HepG2 (cell line): ENCODE data around the gene DDX49. TPM values are rescaled to one million over a fixed set of nuclear protein-coding genes. Genes with fewer than 3 reads are reported as not detected.

ENCODE experiments used
- ATAC-seq: fragments of 200-7000 bp; cut with Tn5 transposase; 3 replicates; pipeline ENCODE4 v1.9.1; 2020; ENCODE audit warnings: mild to moderate bottlenecking, moderate library complexity
- BruUV-seq: library from RNA; stranded (reverse); fragments of 400-500 nt; replicated peaks from 2 replicates; lab custom pipeline; 2021; lab: Mats Ljungman, UMichigan
- CTCF ChIA-PET: fragments of 300-600 bp; formaldehyde crosslinking; extraction: SDS; loops from one replicate; lab custom pipeline; 2021; ENCODE audit warnings: low total read pairs, inconsistent platforms, low intra/inter-chr PET ratio; lab: Yijun Ruan, JAX
- POLR2A ChIA-PET: fragments of 350-600 bp; sonication (Branson Sonifier 250); formaldehyde crosslinking; loops from one replicate; lab custom pipeline; 2020; ENCODE audit warnings: antibody characterized with exemption, inconsistent platforms; lab: Yijun Ruan, JAX
- DNase-seq: peaks from one replicate; pipeline ENCODE4 v3.0.0-alpha.2; 2015; ENCODE audit warnings: low spot score
- FAIRE-seq: peaks from 3 replicates; lab custom pipeline; 2011; peaks lifted over from hg19 to GRCh38; lab: Jason Lieb, UNC
- H2AFZ ChIP-seq: one replicate; pipeline ENCODE4 v1.6.1; 2011; ENCODE audit warnings: low read length, inconsistent platforms
- H3K27ac ChIP-seq: fragments of 300-600 bp; 3 replicates; pipeline ENCODE4 v1.8.0; 2011; ENCODE audit warnings: mixed run types, mild to moderate bottlenecking, mixed read lengths, low read length, inconsistent platforms; ENCODE audit not compliant: insufficient read depth; ENCODE audit errors: extremely low read length
- H3K27me3 ChIP-seq, 2 experiments: fragments of 200-600 bp in 1 of 2; 2 replicates in 1 of 2; 3 replicates in 1 of 2; pipeline versions ENCODE4 v1.6.0 to v1.8.0; 2011; ENCODE audit warnings: low read length in 2 of 2, mild to moderate bottlenecking in 2 of 2, moderate library complexity in 2 of 2, inconsistent platforms in 1 of 2; ENCODE audit not compliant: insufficient read depth in 2 of 2, control insufficient read depth in 1 of 2
- H3K36me3 ChIP-seq, 2 experiments: fragments of 200-600 bp in 1 of 2; replicated peaks in 1 of 2; 2 replicates in 1 of 2; 3 replicates in 1 of 2; pipeline versions ENCODE4 v1.5.1 to v1.8.0; 2011; ENCODE audit warnings: low read length in 2 of 2, inconsistent platforms in 1 of 2; ENCODE audit not compliant: insufficient read depth in 2 of 2, control insufficient read depth in 1 of 2
- H3K4me1 ChIP-seq: 2 replicates; pipeline ENCODE4 v1.5.1; 2012; ENCODE audit warnings: low read length, inconsistent platforms; ENCODE audit not compliant: insufficient read depth
- H3K4me2 ChIP-seq: 2 replicates; pipeline ENCODE4 v1.6.0; 2011; ENCODE audit warnings: low read depth, low read length, inconsistent platforms
- H3K4me3 ChIP-seq, 3 experiments: fragments of 200-600 bp in 1 of 3; sonication (generic), shearing (Covaris generic) in 1 of 3; replicated peaks in 1 of 3; 2 replicates each; pipeline ENCODE4 v1.5.1; 2011 to 2016; ENCODE audit warnings: low read length in 3 of 3, inconsistent platforms in 2 of 3, low read depth in 2 of 3, mild to moderate bottlenecking in 2 of 3, control low read depth in 1 of 3, mixed read lengths in 1 of 3; ENCODE audit not compliant: insufficient read depth in 1 of 3
- H3K79me2 ChIP-seq: one replicate; pipeline ENCODE4 v1.6.1; 2011; ENCODE audit warnings: low read length, inconsistent platforms; ENCODE audit not compliant: insufficient read depth
- H3K9ac ChIP-seq: 2 replicates; pipeline ENCODE4 v1.6.0; 2011; ENCODE audit warnings: mild to moderate bottlenecking, low read depth, low read length, inconsistent platforms; ENCODE audit not compliant: insufficient read depth
- H3K9me3 ChIP-seq: 2 replicates; pipeline ENCODE4 v1.5.1; 2012; ENCODE audit warnings: mild to moderate bottlenecking, low read length
- H4K20me1 ChIP-seq: 2 replicates; pipeline ENCODE4 v1.6.0; 2011; ENCODE audit warnings: inconsistent platforms, mild to moderate bottlenecking, low read length, moderate library complexity; ENCODE audit not compliant: insufficient read depth
- AGO2 ChIP-seq: fragments of 200-400 bp; formaldehyde crosslinking; optimal IDR thresholded peaks from 2 replicates; pipeline ENCODE3; 2017; ENCODE audit warnings: mild to moderate bottlenecking, low read depth, low read length, moderate library complexity
- CBX1 ChIP-seq: IDR thresholded peaks from one replicate; pipeline ENCODE4 v1.6.1; 2016; ENCODE audit warnings: antibody characterized with exemption, low read depth
- GABPA ChIP-seq, 2 experiments: IDR thresholded peaks; 2 replicates each; pipeline ENCODE4 v1.6.1; 2011 to 2016; ENCODE audit warnings: low read depth in 2 of 2, low read length in 1 of 2, missing biosample characterization in 1 of 2, missing genetic modification characterization in 1 of 2
- MXI1 ChIP-seq: IDR thresholded peaks from 3 replicates; pipeline ENCODE4 v1.6.1; 2012; ENCODE audit warnings: low read depth, low read length, inconsistent platforms, borderline replicate concordance
- REXO4 ChIP-seq: sonication (generic); formaldehyde crosslinking; IDR thresholded peaks from 2 replicates; pipeline ENCODE4 v1.8.0; 2022; ENCODE audit warnings: missing genetic modification reagents, mild to moderate bottlenecking, borderline replicate concordance
- SRSF1 ChIP-seq: fragments of 200-400 bp; formaldehyde crosslinking; optimal IDR thresholded peaks from 2 replicates; pipeline ENCODE3; 2017; ENCODE audit warnings: mild to moderate bottlenecking, low read depth, low read length, moderate library complexity
- SRSF4 ChIP-seq: fragments of 200-400 bp; formaldehyde crosslinking; IDR thresholded peaks from one replicate; pipeline ENCODE4 v1.6.1; 2018; ENCODE audit warnings: mild to moderate bottlenecking, low read depth, low read length, moderate library complexity; ENCODE audit not compliant: poor library complexity, severe bottlenecking
- TRIM24 ChIP-seq: sonication (generic); formaldehyde crosslinking; IDR thresholded peaks from 2 replicates; pipeline ENCODE4 v1.8.0; 2022; ENCODE audit warnings: mild to moderate bottlenecking, missing genetic modification reagents
- ZEB1 ChIP-seq: IDR thresholded peaks from 2 replicates; pipeline ENCODE4 v1.6.1; 2012; ENCODE audit warnings: mild to moderate bottlenecking, low read depth, inconsistent platforms; ENCODE audit not compliant: insufficient replicate concordance
- ZFP1 ChIP-seq: IDR thresholded peaks from 2 replicates; pipeline ENCODE4 v1.6.1; 2016
- ZNF34 ChIP-seq: sonication (generic); formaldehyde crosslinking; IDR thresholded peaks from 2 replicates; pipeline ENCODE4 v1.4.0; 2020; ENCODE audit warnings: mild to moderate bottlenecking, missing genetic modification reagents, borderline replicate concordance
- ZNF451 ChIP-seq: sonication (generic); formaldehyde crosslinking; IDR thresholded peaks from 2 replicates; pipeline ENCODE4 v1.5.0; 2020; ENCODE audit warnings: mild to moderate bottlenecking, missing genetic modification reagents
- ZNF615 ChIP-seq: sonication (generic); formaldehyde crosslinking; IDR thresholded peaks from 2 replicates; pipeline ENCODE4 v1.5.0; 2020; ENCODE audit warnings: mild to moderate bottlenecking, missing genetic modification reagents, borderline replicate concordance
- WGBS: methylation state at CpG from one replicate; pipeline ENCODE4 v1.1.6; 2017; ENCODE audit warnings: low lambda C conversion rate; 5-methylcytosine and 5-hydroxymethylcytosine counted together
- in situ Hi-C: cut with HindIII; loops from 2 replicates; pipeline ENCODE4 v1.10.0; 2017; ENCODE audit warnings: low pct_unique_long_range_greater_than_20kb; ENCODE audit not compliant: extremely low pct_ligation_motif_present
- intact Hi-C: fragments of 100-400 bp; cut with micrococcal nuclease; formaldehyde crosslinking; loops from one replicate; pipeline ENCODE4 v1.10.0; 2022; ENCODE audit not compliant: unreplicated experiment
- polyA plus RNA-seq, 8 experiments: library from polyadenylated mRNA; depleted of rRNA in 3 of 8; stranded (reverse) in 7 of 8; unstranded in 1 of 8; fragments of >200 nt; fragmentation: Illumina TruSeq in 4 of 8; extraction: Trizol in 4 of 8; gene quantifications; 2 replicates each; pipeline versions ENCODE4 v1.2.1 to v1.2.3, GENCODE V29; 2011 to 2016; ENCODE audit warnings: low read depth in 4 of 8, missing spikeins in 1 of 8, mixed read lengths in 1 of 8; ENCODE audit not compliant: insufficient read depth in 1 of 8
- total RNA-seq, 5 experiments: library from RNA; depleted of rRNA; stranded (reverse); fragments of >200 nt; fragmentation: Illumina TruSeq; extraction: Trizol; gene quantifications; 2 replicates each; pipeline ENCODE4 v1.2.3, GENCODE V29; 2016; ENCODE audit warnings: low read depth in 1 of 5

Gene DDX49
- total and polyA plus RNA-seq, 2 of the 13 experiments (the other 11 are each of a cell fraction or from before 2014, with no cell fraction given), result 27.0 to 46.2 TPM

DNA sequence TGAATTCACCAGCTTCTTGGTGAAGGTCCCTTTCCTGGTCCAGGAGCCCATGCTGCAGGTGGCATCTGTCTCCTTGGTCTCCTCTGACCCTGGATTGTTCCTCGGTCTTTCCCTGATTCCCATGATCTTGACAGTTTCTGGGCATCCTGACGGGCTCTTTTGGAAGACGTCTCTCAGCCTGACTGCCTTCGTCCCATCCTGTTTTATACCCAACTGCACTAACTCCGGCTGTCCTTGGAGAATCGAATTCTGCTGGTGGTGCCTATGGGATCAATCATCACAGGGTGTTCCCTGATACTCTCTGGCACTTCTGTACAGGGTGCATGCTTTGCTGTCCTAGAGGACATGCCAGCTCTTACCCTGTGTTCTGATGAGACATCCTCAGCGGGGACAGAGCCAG, 42.6 kb upstream of the DDX49 start:
- Histone ChIP-seq H3K27me3 (no peaks in the 10 kb centered on the region), H3K9ac (no peak overlapping the region), H2AFZ (no peak overlapping the region), H3K36me3 (peaks cover 2 to 5% of the 10 kb centered on the region in 2 experiments; a peak in 2 of 5 replicates), H3K27ac (no peak overlapping the region), H3K4me2 (no peak overlapping the region), H4K20me1 (no peaks in the 10 kb centered on the region), H3K79me2 (no peaks in the 10 kb centered on the region), H3K4me3 (no peak overlapping the region), H3K9me3 (no peaks in the 10 kb centered on the region), H3K4me1 (peaks cover 18% of the 10 kb centered on the region)
- no peak for TF ChIP-seq TRIM24 (CRISPR knock-in tag)
- no peak for TF ChIP-seq REXO4 (CRISPR knock-in tag)
- TF ChIP-seq CBX1, result no peak
- TF ChIP-seq ZNF451, result no peak
- no peak for TF ChIP-seq ZEB1
- TF ChIP-seq ZNF34 (CRISPR knock-in tag), result no peak
- TF ChIP-seq SRSF1, result no peak
- no peak for TF ChIP-seq MXI1
- peak; percentile 96 for TF ChIP-seq ZFP1 (CRISPR knock-in tag)
- intact Hi-C loops (no loop called here), in situ Hi-C loops (no loop called here)
- FAIRE-seq (no peak), ATAC-seq (no peak), DNase-seq (no peak)
- no TSS peak for BruUV-seq
- over 99% methylated on average over 7 of the region's 7 CpGs for WGBS
- CTCF ChIA-PET, result no interaction called here
- POLR2A ChIA-PET, result no interaction called here

DNA sequence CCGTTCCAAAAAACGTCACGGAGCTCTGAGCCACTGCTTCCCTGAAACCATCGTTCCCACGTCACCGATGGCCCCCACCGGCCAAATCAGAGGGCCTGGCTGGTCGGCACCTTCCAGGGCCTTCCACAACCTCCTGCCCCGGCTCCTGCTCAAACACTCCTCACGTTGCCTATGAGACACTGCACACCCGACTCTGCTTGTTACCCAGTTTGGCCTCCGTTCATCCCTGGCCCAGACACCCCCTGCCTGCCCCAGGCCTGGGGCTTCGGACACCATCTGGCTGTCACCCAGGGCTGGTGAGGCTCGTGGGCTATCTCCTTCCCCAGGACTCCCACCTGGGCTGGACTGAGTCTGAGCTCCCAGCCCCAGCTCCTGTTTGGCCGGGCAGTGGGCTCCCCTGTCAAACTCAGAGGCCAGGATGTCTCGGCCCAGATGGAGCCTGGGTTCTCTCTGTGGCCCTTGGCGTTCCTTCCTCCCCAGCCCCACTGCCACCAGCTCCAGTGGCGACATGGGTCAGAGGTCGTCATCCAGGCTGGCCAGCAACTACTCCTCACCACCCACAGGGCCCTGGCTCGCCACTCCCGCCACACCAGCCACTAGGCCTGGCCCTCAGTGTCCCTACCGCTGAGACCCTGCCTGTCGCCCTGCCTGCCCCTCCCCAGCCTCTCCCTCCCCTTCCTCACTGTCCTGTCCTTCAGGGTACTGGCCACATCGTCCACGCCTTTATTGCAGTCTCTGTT, 41.3 kb upstream of the DDX49 start:
- no peaks in the 10 kb centered on the region for H3K9me3 ChIP-seq
- no TSS peak for BruUV-seq
- no peaks in the 10 kb centered on the region for H3K27me3 ChIP-seq
- CTCF ChIA-PET, result no interaction called here
- H3K4me3 ChIP-seq, result no peak overlapping the region
- no peak overlapping the region for H3K9ac ChIP-seq
- no peaks in the 10 kb centered on the region for H4K20me1 ChIP-seq
- no peak overlapping the region for H2AFZ ChIP-seq
- POLR2A ChIA-PET, result no interaction called here
- intact Hi-C loops (no loop called here), in situ Hi-C loops (no loop called here)
- H3K27ac ChIP-seq, result no peak overlapping the region
- no peak; the same call in 2 of the 3 replicates for ATAC-seq
- no peaks in the 10 kb centered on the region for H3K79me2 ChIP-seq
- H3K36me3 ChIP-seq, result peaks cover 2 to 5% of the 10 kb centered on the region in 2 experiments; a peak in 2 of 5 replicates
- DNase-seq, result no peak
- 93% methylated on average over 20 of the region's 25 CpGs for WGBS
- peaks cover 12% of the 10 kb centered on the region for H3K4me1 ChIP-seq
- TF ChIP-seq AGO2 (peak; percentile 27), SRSF4 (no peak), ZNF615 (CRISPR knock-in tag) (no peak), GABPA (IDR thresholded peaks at IDR 0.05; ENCODE audit: low read depth, low read length) (no peak), GABPA (CRISPR knock-in tag; IDR thresholded peaks at IDR 0.05; ENCODE audit: low read depth) (no peak), ZFP1 (CRISPR knock-in tag) (no peak)
- H3K4me2 ChIP-seq, result no peak overlapping the region
- no peak for FAIRE-seq
